Keratinocyte (primary cell): Measurements from ENCODE around the gene RNF215. TPM values are rescaled to one million over a fixed set of nuclear protein-coding genes. Genes with fewer than 3 reads are reported as not detected.
A peak's percentile ranks its signal among the peaks of the same experiment; 100 is the strongest.

Source experiments
- DNase-seq: peaks from one replicate; pipeline ENCODE4 v3.0.0-alpha.2; 2011; ENCODE audit warnings: low read depth, missing footprints, low spot score
- FAIRE-seq: peaks from 2 replicates; lab custom pipeline; 2011; peaks lifted over from hg19 to GRCh38; lab: Jason Lieb, UNC
- H2AFZ ChIP-seq: 2 replicates; pipeline ENCODE4 v1.6.0; 2012; ENCODE audit warnings: low read length, control low read depth, inconsistent platforms; ENCODE audit not compliant: control insufficient read depth
- H3K27ac ChIP-seq: 2 replicates; pipeline ENCODE4 v1.5.1; 2011; ENCODE audit warnings: low read length; ENCODE audit not compliant: control insufficient read depth, insufficient read depth
- H3K27me3 ChIP-seq: 3 replicates; pipeline ENCODE4 v1.6.0; 2011; ENCODE audit warnings: low read length; ENCODE audit not compliant: control insufficient read depth, insufficient read depth; ENCODE audit errors: extremely low read depth
- H3K36me3 ChIP-seq, 2 experiments: 2 replicates in 1 of 2; 3 replicates in 1 of 2; pipeline ENCODE4 v1.5.1; 2011; ENCODE audit warnings: low read length in 2 of 2, mild to moderate bottlenecking in 1 of 2; ENCODE audit not compliant: control insufficient read depth in 2 of 2, insufficient read depth in 2 of 2; ENCODE audit errors: extremely low read depth in 1 of 2
- H3K4me1 ChIP-seq: 3 replicates; pipeline ENCODE4 v1.5.1; 2011; ENCODE audit warnings: low read length; ENCODE audit not compliant: control insufficient read depth, insufficient read depth; ENCODE audit errors: extremely low read depth
- H3K4me2 ChIP-seq: 3 replicates; pipeline ENCODE4 v1.6.0; 2011; ENCODE audit warnings: low read depth, low read length; ENCODE audit not compliant: control insufficient read depth, insufficient read depth; ENCODE audit errors: extremely low read depth
- H3K4me3 ChIP-seq, 3 experiments: fragments of 200-600 bp in 1 of 3; sonication (generic) in 1 of 3; 2 replicates in 2 of 3; 3 replicates in 1 of 3; pipeline ENCODE4 v1.5.1; 2011 to 2016; ENCODE audit warnings: low read length in 3 of 3, mild to moderate bottlenecking in 3 of 3, control low read depth in 2 of 3, inconsistent platforms in 1 of 3, low read depth in 1 of 3, mixed read lengths in 1 of 3, mixed run types in 1 of 3, moderate library complexity in 1 of 3; ENCODE audit not compliant: control insufficient read depth in 2 of 3, insufficient read depth in 2 of 3; ENCODE audit errors: extremely low read depth in 1 of 3
- H3K79me2 ChIP-seq: 2 replicates; pipeline ENCODE4 v1.6.0; 2012; ENCODE audit warnings: low read length; ENCODE audit not compliant: control insufficient read depth, insufficient read depth
- H3K9ac ChIP-seq: 3 replicates; pipeline ENCODE4 v1.6.0; 2011; ENCODE audit warnings: low read length; ENCODE audit not compliant: control insufficient read depth, insufficient read depth; ENCODE audit errors: extremely low read depth
- H3K9me1 ChIP-seq: 3 replicates; pipeline ENCODE4 v1.6.0; 2011; ENCODE audit warnings: low read length; ENCODE audit not compliant: control insufficient read depth, insufficient read depth; ENCODE audit errors: extremely low read depth
- H3K9me3 ChIP-seq: 2 replicates; pipeline ENCODE4 v1.5.1; 2012; ENCODE audit warnings: low read depth, low read length; ENCODE audit not compliant: control insufficient read depth
- H4K20me1 ChIP-seq: 3 replicates; pipeline ENCODE4 v1.6.0; 2011; ENCODE audit warnings: low read length; ENCODE audit not compliant: control insufficient read depth, insufficient read depth; ENCODE audit errors: extremely low read depth
- EZH2 ChIP-seq: IDR thresholded peaks from one replicate; pipeline ENCODE4 v1.6.1; 2012; ENCODE audit warnings: inconsistent platforms, mild to moderate bottlenecking, low read length, moderate library complexity
- dilution Hi-C: fragments of 300-500 bp; cut with MboI; formaldehyde crosslinking; loops from one replicate; pipeline ENCODE4 v1.7.0; 2020; ENCODE audit warnings: low sequenced_read_pairs; ENCODE audit not compliant: extremely low pct_ligation_motif_present
- polyA plus RNA-seq, 5 experiments: library from polyadenylated mRNA; depleted of rRNA in 3 of 5; stranded (reverse) in 3 of 5; stranded (forward) in 1 of 5; unstranded in 1 of 5; fragments of >200 nt; gene quantifications; 1 replicate in 1 of 5; 2 replicates in 3 of 5; 3 replicates in 1 of 5; pipeline versions ENCODE4 v1.2.1 to v1.2.3, GENCODE V29; 2011 to 2012; ENCODE audit warnings: missing spikeins in 2 of 5, low read depth in 1 of 5, low replicate concordance in 1 of 5
- TF ChIP-seq, protein P1 (sequence below), 3 experiments: IDR thresholded peaks in 1 of 3; conservative IDR thresholded peaks in 1 of 3; optimal IDR thresholded peaks in 1 of 3; 2 replicates in 2 of 3; 3 replicates in 1 of 3; pipeline versions ENCODE3 to v1.5.1; 2011; ENCODE audit warnings: low read length in 3 of 3, mild to moderate bottlenecking in 3 of 3, moderate library complexity in 2 of 3, control low read depth in 1 of 3, inconsistent platforms in 1 of 3; ENCODE audit not compliant: insufficient read depth in 2 of 3; ENCODE audit errors: extremely low read depth in 1 of 3

Gene RNF215
- polyA plus RNA-seq, 1 donor (not counting 4 experiments of a cell fraction or from before 2014, with no cell fraction given), result 8.3 TPM

DNA sequence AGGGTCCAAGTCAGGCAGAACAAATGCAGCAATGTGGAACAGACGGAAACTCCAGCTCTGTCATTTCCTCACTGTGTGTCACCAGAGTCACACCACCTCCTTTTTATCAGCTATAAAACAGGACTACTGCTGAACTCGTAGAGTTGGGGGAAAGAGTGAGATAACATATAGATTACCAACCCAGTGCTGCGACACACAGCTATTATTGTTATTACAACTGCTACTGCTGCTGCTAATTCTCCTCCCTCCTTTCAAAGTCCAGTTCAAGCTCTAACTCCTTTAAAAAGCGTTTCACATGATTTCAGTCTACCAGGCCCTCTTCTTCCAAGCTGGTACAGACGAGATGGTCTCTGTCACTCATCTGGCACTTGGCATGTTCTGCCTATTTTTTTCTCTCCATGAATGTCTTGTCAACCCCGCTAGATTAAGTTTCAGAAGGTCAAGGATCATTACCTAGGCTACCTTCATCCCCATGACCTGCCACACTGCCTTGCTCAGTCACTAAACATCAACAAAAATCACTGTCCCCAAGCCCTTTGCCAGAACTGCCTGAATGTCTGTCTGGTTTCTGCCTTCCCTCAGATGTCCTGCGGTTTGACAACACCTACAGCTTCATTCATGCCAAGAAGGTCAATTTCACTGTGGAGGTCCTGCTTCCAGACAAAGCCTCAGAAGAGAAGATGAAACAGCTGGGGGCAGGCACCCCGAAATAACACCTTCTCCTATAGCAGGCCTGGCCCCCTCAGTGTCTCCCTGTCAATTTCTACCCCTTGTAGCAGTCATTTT, 34.7 kb upstream of the RNF215 start:
- Histone ChIP-seq H3K36me3 (peaks cover 15 to 30% of the 10 kb centered on the region in 2 experiments), H3K9me3 (no peaks in the 10 kb centered on the region), H3K79me2 (no peaks in the 10 kb centered on the region), H3K4me1 (peaks cover 65% of the 10 kb centered on the region), H3K27me3 (no peaks in the 10 kb centered on the region), H3K9me1 (no peaks in the 10 kb centered on the region), H3K27ac (peak overlapping the region; percentile 95), H3K4me2 (no peak overlapping the region), H3K4me3 (no peak overlapping the region), H4K20me1 (no peaks in the 10 kb centered on the region), H3K9ac (peak overlapping the region; percentile 89), H2AFZ (no peak overlapping the region)
- dilution Hi-C loops, result no loop called here
- no peak for FAIRE-seq
- no peak for TF ChIP-seq EZH2
- TF ChIP-seq, protein P1, sequence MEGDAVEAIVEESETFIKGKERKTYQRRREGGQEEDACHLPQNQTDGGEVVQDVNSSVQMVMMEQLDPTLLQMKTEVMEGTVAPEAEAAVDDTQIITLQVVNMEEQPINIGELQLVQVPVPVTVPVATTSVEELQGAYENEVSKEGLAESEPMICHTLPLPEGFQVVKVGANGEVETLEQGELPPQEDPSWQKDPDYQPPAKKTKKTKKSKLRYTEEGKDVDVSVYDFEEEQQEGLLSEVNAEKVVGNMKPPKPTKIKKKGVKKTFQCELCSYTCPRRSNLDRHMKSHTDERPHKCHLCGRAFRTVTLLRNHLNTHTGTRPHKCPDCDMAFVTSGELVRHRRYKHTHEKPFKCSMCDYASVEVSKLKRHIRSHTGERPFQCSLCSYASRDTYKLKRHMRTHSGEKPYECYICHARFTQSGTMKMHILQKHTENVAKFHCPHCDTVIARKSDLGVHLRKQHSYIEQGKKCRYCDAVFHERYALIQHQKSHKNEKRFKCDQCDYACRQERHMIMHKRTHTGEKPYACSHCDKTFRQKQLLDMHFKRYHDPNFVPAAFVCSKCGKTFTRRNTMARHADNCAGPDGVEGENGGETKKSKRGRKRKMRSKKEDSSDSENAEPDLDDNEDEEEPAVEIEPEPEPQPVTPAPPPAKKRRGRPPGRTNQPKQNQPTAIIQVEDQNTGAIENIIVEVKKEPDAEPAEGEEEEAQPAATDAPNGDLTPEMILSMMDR (optimal IDR thresholded peaks at IDR 0.05 in 1 of 3, IDR thresholded peaks at IDR 0.05 in 1 of 3, conservative IDR thresholded peaks at IDR 0.05 in 1 of 3; ENCODE audit: extremely low read depth in 1 of 3, insufficient read depth in 2 of 3, low read length in 3 of 3), result no peak
- DNase-seq, result no peak

DNA sequence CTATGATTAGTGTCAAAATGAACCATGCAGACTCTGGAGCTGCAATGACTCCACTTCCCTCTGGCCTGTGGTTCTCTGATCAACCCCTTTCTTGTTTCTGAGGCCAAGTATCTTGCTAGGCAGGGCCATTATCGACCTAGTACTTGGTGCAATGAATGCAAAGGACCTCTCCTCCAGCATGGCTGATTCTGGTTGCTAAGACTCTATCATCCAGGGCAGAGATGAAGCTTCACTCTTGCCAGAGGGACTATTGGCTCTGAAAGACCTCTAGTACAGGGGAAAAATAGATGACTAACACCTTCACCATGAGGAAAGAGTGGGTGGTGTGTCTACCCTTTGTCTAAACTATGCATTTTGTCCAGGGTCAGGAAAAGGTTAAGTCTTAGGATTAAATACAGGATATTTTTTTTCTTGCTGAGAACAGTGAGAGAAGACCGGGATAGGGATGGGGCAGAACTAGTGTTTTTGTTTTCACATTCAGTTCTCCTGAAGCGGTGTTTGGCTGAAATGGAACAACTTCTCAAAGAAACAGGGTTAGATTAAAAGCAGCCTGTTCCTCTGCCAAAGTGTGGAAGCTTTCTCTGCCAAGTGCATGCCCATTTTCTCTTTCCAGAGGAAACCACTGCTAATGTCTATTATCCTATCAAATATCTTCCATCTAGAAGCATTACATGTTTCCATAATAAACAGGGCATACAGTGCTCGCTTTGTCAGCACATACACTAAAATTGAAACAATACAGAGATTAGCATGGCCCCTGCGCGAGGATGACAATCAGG, 33.3 kb upstream of the RNF215 start:
- H2AFZ ChIP-seq, result no peak overlapping the region
- dilution Hi-C loops, result no loop called here
- peak overlapping the region; percentile 56 for H3K27ac ChIP-seq
- TF ChIP-seq, protein P1 (optimal IDR thresholded peaks at IDR 0.05 in 1 of 3, IDR thresholded peaks at IDR 0.05 in 1 of 3, conservative IDR thresholded peaks at IDR 0.05 in 1 of 3; ENCODE audit: extremely low read depth in 1 of 3, insufficient read depth in 2 of 3, low read length in 3 of 3), result no peak
- no peak for TF ChIP-seq EZH2
- no peaks in the 10 kb centered on the region for H3K79me2 ChIP-seq
- H3K9me3 ChIP-seq, result no peaks in the 10 kb centered on the region
- no peak for DNase-seq
- no peak overlapping the region for H3K4me3 ChIP-seq
- peaks cover 67% of the 10 kb centered on the region for H3K4me1 ChIP-seq
- H3K9ac ChIP-seq, result no peak overlapping the region
- H3K4me2 ChIP-seq, result peak overlapping the region; percentile 62
- H3K27me3 ChIP-seq, result no peaks in the 10 kb centered on the region
- H3K9me1 ChIP-seq, result no peaks in the 10 kb centered on the region
- no peaks in the 10 kb centered on the region for H4K20me1 ChIP-seq
- H3K36me3 ChIP-seq, result peaks cover 25 to 43% of the 10 kb centered on the region in 2 experiments
- FAIRE-seq, result peak; percentile 73
